NCI-H146 treated with DMSO at 0.1 percent for 48 hours (cell line): ENCODE results near the gene ZDHHC14.
"Not testable (repeated sequence)": the region's sequence is repeated elsewhere in the genome, so short reads cannot be mapped to it uniquely, and the experiment has no call there.

Source experiments
- DNase-seq: peaks from one replicate; lab custom pipeline; 2025; ENCODE audit not compliant: unreplicated experiment; lab: John Stamatoyannopoulos, UW

The ZDHHC14 gene

GRCh38 chr6:157380779-157381561 lies at the start of gene ZDHHC14:
Gene ZDHHC14 (plus strand): TSS chr6:157381190.
- DNase-seq: peak; percentile 90

- DNase-seq: no peak
Observed at GRCh38 chr6:157332813-157333212, 48.2 kb upstream of the ZDHHC14 start.

- no peak for DNase-seq
Observed at GRCh38 chr6:157333537-157333936, 47.5 kb upstream of the ZDHHC14 start.

- DNase-seq: no peak
Observed at GRCh38 chr6:157333956-157334355, 47.0 kb upstream of the ZDHHC14 start.

- DNase-seq: peak; percentile 55
Observed at GRCh38 chr6:157335829-157336228, 45.2 kb upstream of the ZDHHC14 start.

- not testable (repeated sequence) for DNase-seq
Observed at GRCh38 chr6:157337276-157337675, 43.7 kb upstream of the ZDHHC14 start.

- DNase-seq: no peak
Observed at GRCh38 chr6:157337751-157338150, 43.2 kb upstream of the ZDHHC14 start.

- no peak for DNase-seq
Observed at GRCh38 chr6:157339432-157339831, 41.6 kb upstream of the ZDHHC14 start.

GRCh38 chr6:157343732-157344131 lies 37.3 kb upstream of the ZDHHC14 start:
- DNase-seq: no peak

- DNase-seq: no peak
Observed at GRCh38 chr6:157346373-157346772, 34.6 kb upstream of the ZDHHC14 start.

GRCh38 chr6:157358287-157358686 lies 22.7 kb upstream of the ZDHHC14 start:
- DNase-seq: no peak

GRCh38 chr6:157361886-157362285 lies 19.1 kb upstream of the ZDHHC14 start:
- DNase-seq: no peak

- DNase-seq: no peak
Observed at GRCh38 chr6:157364705-157365104, 16.3 kb upstream of the ZDHHC14 start.

- no peak for DNase-seq
Observed at GRCh38 chr6:157366648-157367047, 14.3 kb upstream of the ZDHHC14 start.

GRCh38 chr6:157368359-157369049 lies 12.5 kb upstream of the ZDHHC14 start:
- DNase-seq: no peak

- DNase-seq: no peak
Observed at GRCh38 chr6:157370755-157371154, 10.2 kb upstream of the ZDHHC14 start.

GRCh38 chr6:157372501-157373280 lies 8.3 kb upstream of the ZDHHC14 start:
- no peak for DNase-seq

GRCh38 chr6:157374889-157375443 lies 6.0 kb upstream of the ZDHHC14 start:
- DNase-seq: no peak

- no peak for DNase-seq
Observed at GRCh38 chr6:157376241-157376640, 4.7 kb upstream of the ZDHHC14 start.

GRCh38 chr6:157376706-157377230 lies 4.2 kb upstream of the ZDHHC14 start:
- peak; percentile 91 for DNase-seq
